T-helper 1 cell treated with Interleukin-12 subunit alpha and Interleukin-12 subunit beta and Interleukin-4 antibody, amounts not matched to agents 30 μg/mL and 1 μg/mL, for 36 hours (primary cell): ENCODE data around the gene TTBK2.

ENCODE experiments used
- H3K27ac Mint-ChIP-seq: one replicate; pipeline ENCODE4 v1.8.0; 2021; ENCODE audit warnings: mild to moderate bottlenecking, mixed read lengths
- H3K27me3 Mint-ChIP-seq: one replicate; pipeline ENCODE4 v1.8.0; 2021; ENCODE audit warnings: low read depth, mixed read lengths
- H3K36me3 Mint-ChIP-seq: one replicate; pipeline ENCODE4 v1.8.0; 2021; ENCODE audit warnings: low read depth, mixed read lengths
- H3K4me1 Mint-ChIP-seq: one replicate; pipeline ENCODE4 v1.8.0; 2021; ENCODE audit warnings: low read depth, mixed read lengths
- H3K4me3 Mint-ChIP-seq: one replicate; pipeline ENCODE4 v1.8.0; 2021; ENCODE audit warnings: mild to moderate bottlenecking, moderate library complexity, mixed read lengths
- H3K9me3 Mint-ChIP-seq: one replicate; pipeline ENCODE4 v1.8.0; 2021; ENCODE audit warnings: mixed read lengths

TTBK2 gene

GRCh38 chr15:42707068-42707467 lies 213.5 kb downstream of the TTBK2 start:
- no peaks in the 10 kb centered on the region for H3K9me3 Mint-ChIP-seq
- no peak overlapping the region for H3K27ac Mint-ChIP-seq
- H3K36me3 Mint-ChIP-seq = no peaks in the 10 kb centered on the region
- no peaks in the 10 kb centered on the region for H3K27me3 Mint-ChIP-seq
- H3K4me1 Mint-ChIP-seq = peaks cover 4% of the 10 kb centered on the region
- H3K4me3 Mint-ChIP-seq = no peak overlapping the region

GRCh38 chr15:42705336-42705735 lies 215.2 kb downstream of the TTBK2 start:
- Mint-ChIP-seq H3K27ac (no peak overlapping the region), H3K36me3 (no peaks in the 10 kb centered on the region), H3K9me3 (no peaks in the 10 kb centered on the region), H3K27me3 (no peaks in the 10 kb centered on the region), H3K4me1 (peaks cover 4% of the 10 kb centered on the region), H3K4me3 (no peak overlapping the region)

GRCh38 chr15:42704492-42704926 lies 216.1 kb downstream of the TTBK2 start:
- Mint-ChIP-seq H3K9me3 (no peaks in the 10 kb centered on the region), H3K4me3 (no peak overlapping the region), H3K27ac (no peak overlapping the region), H3K36me3 (peaks cover 2% of the 10 kb centered on the region), H3K27me3 (no peaks in the 10 kb centered on the region), H3K4me1 (peaks cover 4% of the 10 kb centered on the region)

GRCh38 chr15:42696626-42697025 lies 224.0 kb downstream of the TTBK2 start:
- no peaks in the 10 kb centered on the region for H3K9me3 Mint-ChIP-seq
- no peaks in the 10 kb centered on the region for H3K4me1 Mint-ChIP-seq
- H3K27me3 Mint-ChIP-seq = no peaks in the 10 kb centered on the region
- H3K27ac Mint-ChIP-seq = no peak overlapping the region
- peaks cover 5% of the 10 kb centered on the region for H3K36me3 Mint-ChIP-seq
- no peak overlapping the region for H3K4me3 Mint-ChIP-seq

- no peaks in the 10 kb centered on the region for H3K27me3 Mint-ChIP-seq
- peaks cover 5% of the 10 kb centered on the region for H3K36me3 Mint-ChIP-seq
- H3K4me3 Mint-ChIP-seq = no peak overlapping the region
- no peaks in the 10 kb centered on the region for H3K4me1 Mint-ChIP-seq
- no peaks in the 10 kb centered on the region for H3K9me3 Mint-ChIP-seq
- no peak overlapping the region for H3K27ac Mint-ChIP-seq
Observed at GRCh38 chr15:42695527-42696071, 225.0 kb downstream of the TTBK2 start.

GRCh38 chr15:42694398-42694797 lies 226.2 kb downstream of the TTBK2 start:
- H3K9me3 Mint-ChIP-seq = no peaks in the 10 kb centered on the region
- no peaks in the 10 kb centered on the region for H3K27me3 Mint-ChIP-seq
- H3K27ac Mint-ChIP-seq = no peak overlapping the region
- H3K4me1 Mint-ChIP-seq = no peaks in the 10 kb centered on the region
- H3K4me3 Mint-ChIP-seq = no peak overlapping the region
- peaks cover 3% of the 10 kb centered on the region for H3K36me3 Mint-ChIP-seq

GRCh38 chr15:42693942-42694341 lies 226.6 kb downstream of the TTBK2 start:
- no peak overlapping the region for H3K27ac Mint-ChIP-seq
- no peak overlapping the region for H3K4me3 Mint-ChIP-seq
- no peaks in the 10 kb centered on the region for H3K4me1 Mint-ChIP-seq
- H3K36me3 Mint-ChIP-seq = peaks cover 3% of the 10 kb centered on the region
- no peaks in the 10 kb centered on the region for H3K27me3 Mint-ChIP-seq
- no peaks in the 10 kb centered on the region for H3K9me3 Mint-ChIP-seq

- H3K36me3 Mint-ChIP-seq = peaks cover 3% of the 10 kb centered on the region
- no peak overlapping the region for H3K27ac Mint-ChIP-seq
- H3K4me1 Mint-ChIP-seq = no peaks in the 10 kb centered on the region
- no peaks in the 10 kb centered on the region for H3K9me3 Mint-ChIP-seq
- no peaks in the 10 kb centered on the region for H3K27me3 Mint-ChIP-seq
- no peak overlapping the region for H3K4me3 Mint-ChIP-seq
Observed at GRCh38 chr15:42693496-42693895, 227.1 kb downstream of the TTBK2 start.

- no peaks in the 10 kb centered on the region for H3K27me3 Mint-ChIP-seq
- no peaks in the 10 kb centered on the region for H3K4me1 Mint-ChIP-seq
- H3K9me3 Mint-ChIP-seq = no peaks in the 10 kb centered on the region
- H3K27ac Mint-ChIP-seq = no peak overlapping the region
- no peak overlapping the region for H3K4me3 Mint-ChIP-seq
- H3K36me3 Mint-ChIP-seq = peaks cover 3% of the 10 kb centered on the region
Observed at GRCh38 chr15:42692997-42693396, 227.6 kb downstream of the TTBK2 start.

- Mint-ChIP-seq H3K27ac (no peak overlapping the region), H3K27me3 (no peaks in the 10 kb centered on the region), H3K4me3 (no peak overlapping the region), H3K9me3 (no peaks in the 10 kb centered on the region), H3K36me3 (peaks cover 3% of the 10 kb centered on the region), H3K4me1 (no peaks in the 10 kb centered on the region)
Observed at GRCh38 chr15:42692536-42692935, 228.0 kb downstream of the TTBK2 start.

GRCh38 chr15:42691770-42692169 lies 228.8 kb downstream of the TTBK2 start:
- no peaks in the 10 kb centered on the region for H3K9me3 Mint-ChIP-seq

GRCh38 chr15:42691308-42691707 lies 229.3 kb downstream of the TTBK2 start:
- no peak overlapping the region for H3K4me3 Mint-ChIP-seq
- H3K9me3 Mint-ChIP-seq = no peaks in the 10 kb centered on the region
- no peaks in the 10 kb centered on the region for H3K36me3 Mint-ChIP-seq
- H3K27me3 Mint-ChIP-seq = no peaks in the 10 kb centered on the region
- no peaks in the 10 kb centered on the region for H3K4me1 Mint-ChIP-seq
- H3K27ac Mint-ChIP-seq = no peak overlapping the region

More at GRCh38 chr15:42691770-42692169, 228.8 kb downstream of the TTBK2 start:
- Mint-ChIP-seq H3K27me3 (no peaks in the 10 kb centered on the region), H3K4me1 (no peaks in the 10 kb centered on the region), H3K4me3 (no peak overlapping the region), H3K27ac (no peak overlapping the region), H3K36me3 (peaks cover 3% of the 10 kb centered on the region)
